DND-41 (cell line): ENCODE results near the gene SUPT3H.

Experiments used
- ATAC-seq: fragments of 200-7000 bp; cut with Tn5 transposase; 3 replicates; pipeline ENCODE4 v1.9.1; 2021; ENCODE audit warnings: low read depth; ENCODE audit not compliant: insufficient read depth
- DNase-seq: peaks from one replicate; pipeline ENCODE4 v3.0.0-alpha.2; 2020
- H2AFZ ChIP-seq: 2 replicates; pipeline ENCODE4 v1.6.0; 2012; ENCODE audit warnings: low read depth, low read length
- H3K27ac ChIP-seq: 2 replicates; pipeline ENCODE4 v1.5.1; 2012; ENCODE audit warnings: low read length, inconsistent platforms
- H3K27me3 ChIP-seq: fragments of 200-600 bp; sonication (generic); 2 replicates; pipeline ENCODE4 v1.6.0; 2012; ENCODE audit warnings: low read length, mild to moderate bottlenecking, inconsistent platforms; ENCODE audit not compliant: insufficient read depth, poor library complexity
- H3K36me3 ChIP-seq: 2 replicates; pipeline ENCODE4 v1.5.1; 2012; ENCODE audit warnings: low read length, inconsistent platforms; ENCODE audit not compliant: insufficient read depth
- H3K4me1 ChIP-seq: 2 replicates; pipeline ENCODE4 v1.5.1; 2012; ENCODE audit warnings: mild to moderate bottlenecking, low read length; ENCODE audit not compliant: insufficient read depth
- H3K4me2 ChIP-seq: 2 replicates; pipeline ENCODE4 v1.6.0; 2012; ENCODE audit warnings: mild to moderate bottlenecking, moderate library complexity, low read length, inconsistent platforms; ENCODE audit not compliant: insufficient read depth
- H3K4me3 ChIP-seq, 2 experiments: fragments of 200-600 bp in 1 of 2; shearing (Covaris generic) in 1 of 2; 2 replicates each; pipeline ENCODE4 v1.5.1; 2012 to 2016; ENCODE audit warnings: inconsistent platforms in 2 of 2, low read length in 2 of 2, mild to moderate bottlenecking in 2 of 2, low read depth in 1 of 2, moderate library complexity in 1 of 2
- H3K79me2 ChIP-seq: 2 replicates; pipeline ENCODE4 v1.6.0; 2012; ENCODE audit warnings: low read length, inconsistent platforms; ENCODE audit not compliant: insufficient read depth
- H3K9ac ChIP-seq: 2 replicates; pipeline ENCODE4 v1.6.0; 2012; ENCODE audit warnings: low read depth, mild to moderate bottlenecking, inconsistent platforms, low read length, moderate library complexity
- H3K9me3 ChIP-seq: 2 replicates; pipeline ENCODE4 v1.5.1; 2012; ENCODE audit warnings: low read length, moderate library complexity, mild to moderate bottlenecking, inconsistent platforms; ENCODE audit not compliant: insufficient read depth, severe bottlenecking
- H4K20me1 ChIP-seq: 2 replicates; pipeline ENCODE4 v1.6.0; 2012; ENCODE audit warnings: low read length; ENCODE audit not compliant: insufficient read depth
- EZH2 ChIP-seq: IDR thresholded peaks from 3 replicates; pipeline ENCODE4 v1.6.1; 2012; ENCODE audit warnings: borderline replicate concordance, low read depth, mild to moderate bottlenecking, moderate library complexity, low read length, inconsistent platforms; ENCODE audit not compliant: severe bottlenecking
- TF ChIP-seq, protein P1 (sequence below): IDR thresholded peaks from 2 replicates; pipeline ENCODE4 v1.5.1; 2012; ENCODE audit warnings: borderline replicate concordance, low read length, moderate library complexity, mild to moderate bottlenecking; ENCODE audit not compliant: poor library complexity, severe bottlenecking; ENCODE audit errors: extremely low read depth

The SUPT3H gene

DNA sequence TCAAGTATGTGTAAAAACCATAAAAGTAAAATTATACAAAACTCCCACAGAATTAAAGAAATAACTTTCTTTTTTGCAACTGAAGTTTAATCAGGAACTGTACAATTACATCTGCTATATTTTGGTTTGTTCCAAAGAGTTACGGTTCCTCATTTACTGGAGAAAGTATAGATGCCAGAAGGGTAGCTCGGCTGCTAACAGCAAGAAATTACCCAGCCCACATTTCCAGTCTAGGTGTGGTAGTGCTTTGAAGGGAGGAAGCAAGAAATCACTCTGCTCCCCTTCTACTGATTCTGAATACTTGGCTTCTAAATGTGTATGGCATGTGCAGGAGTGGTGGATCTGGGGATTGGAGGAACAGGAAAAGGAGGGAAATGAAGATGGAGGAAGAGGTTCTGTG lies 549.0 kb downstream of the SUPT3H start:
- Histone ChIP-seq H4K20me1 (no peaks in the 10 kb centered on the region), H3K4me2 (no peak overlapping the region), H3K27me3 (no peaks in the 10 kb centered on the region), H3K36me3 (no peaks in the 10 kb centered on the region; the same call in 1 of the 2 replicates), H3K9me3 (no peaks in the 10 kb centered on the region), H3K4me1 (no peaks in the 10 kb centered on the region; the same call in 1 of the 2 replicates), H2AFZ (no peak overlapping the region), H3K79me2 (no peaks in the 10 kb centered on the region), H3K4me3 (no peak overlapping the region), H3K27ac (no peak overlapping the region), H3K9ac (no peak overlapping the region)
- DNase-seq (no peak), ATAC-seq (no peak; the same call in 2 of the 3 replicates)
- TF ChIP-seq, protein P1, sequence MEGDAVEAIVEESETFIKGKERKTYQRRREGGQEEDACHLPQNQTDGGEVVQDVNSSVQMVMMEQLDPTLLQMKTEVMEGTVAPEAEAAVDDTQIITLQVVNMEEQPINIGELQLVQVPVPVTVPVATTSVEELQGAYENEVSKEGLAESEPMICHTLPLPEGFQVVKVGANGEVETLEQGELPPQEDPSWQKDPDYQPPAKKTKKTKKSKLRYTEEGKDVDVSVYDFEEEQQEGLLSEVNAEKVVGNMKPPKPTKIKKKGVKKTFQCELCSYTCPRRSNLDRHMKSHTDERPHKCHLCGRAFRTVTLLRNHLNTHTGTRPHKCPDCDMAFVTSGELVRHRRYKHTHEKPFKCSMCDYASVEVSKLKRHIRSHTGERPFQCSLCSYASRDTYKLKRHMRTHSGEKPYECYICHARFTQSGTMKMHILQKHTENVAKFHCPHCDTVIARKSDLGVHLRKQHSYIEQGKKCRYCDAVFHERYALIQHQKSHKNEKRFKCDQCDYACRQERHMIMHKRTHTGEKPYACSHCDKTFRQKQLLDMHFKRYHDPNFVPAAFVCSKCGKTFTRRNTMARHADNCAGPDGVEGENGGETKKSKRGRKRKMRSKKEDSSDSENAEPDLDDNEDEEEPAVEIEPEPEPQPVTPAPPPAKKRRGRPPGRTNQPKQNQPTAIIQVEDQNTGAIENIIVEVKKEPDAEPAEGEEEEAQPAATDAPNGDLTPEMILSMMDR: no peak

DNA sequence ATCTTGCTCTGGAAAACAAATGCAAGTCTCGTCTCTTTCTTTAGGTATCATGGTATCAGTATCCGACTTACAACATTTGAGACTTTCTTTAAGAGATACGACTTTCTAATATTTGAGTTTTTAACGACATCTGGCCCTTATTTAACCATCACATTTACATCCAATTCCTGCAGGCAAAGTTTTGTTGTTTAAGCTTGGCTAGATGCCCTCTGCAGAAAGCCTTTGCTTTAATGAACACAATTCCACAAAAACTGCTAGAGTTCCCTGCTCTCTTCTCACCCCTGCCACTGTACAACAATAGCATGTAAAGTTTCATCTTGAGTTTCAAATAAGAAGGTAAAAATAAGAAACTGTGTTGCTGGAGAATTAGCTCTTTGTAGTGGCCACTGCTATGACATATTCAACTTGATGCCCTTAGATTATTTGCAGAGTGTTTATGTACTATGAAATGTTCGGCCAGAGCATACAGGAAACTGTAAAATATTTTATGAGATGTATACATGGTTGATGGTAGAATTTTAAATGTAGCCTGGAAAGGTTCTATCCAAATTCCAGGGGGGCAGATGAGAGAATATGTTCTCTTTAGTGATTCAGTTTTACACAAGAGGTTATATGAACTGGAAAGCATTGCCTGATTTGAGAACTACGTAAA lies 551.6 kb downstream of the SUPT3H start:
- Histone ChIP-seq H3K36me3 (no peaks in the 10 kb centered on the region; the same call in 1 of the 2 replicates), H3K79me2 (no peaks in the 10 kb centered on the region), H3K9me3 (no peaks in the 10 kb centered on the region), H4K20me1 (no peaks in the 10 kb centered on the region), H3K4me2 (no peak overlapping the region), H3K27ac (no peak overlapping the region), H2AFZ (no peak overlapping the region), H3K27me3 (no peaks in the 10 kb centered on the region), H3K9ac (no peak overlapping the region), H3K4me3 (no peak overlapping the region), H3K4me1 (no peaks in the 10 kb centered on the region; the same call in 1 of the 2 replicates)
- ATAC-seq: no peak
- no peak for DNase-seq
- TF ChIP-seq EZH2: no peak
- TF ChIP-seq, protein P1: no peak

DNA sequence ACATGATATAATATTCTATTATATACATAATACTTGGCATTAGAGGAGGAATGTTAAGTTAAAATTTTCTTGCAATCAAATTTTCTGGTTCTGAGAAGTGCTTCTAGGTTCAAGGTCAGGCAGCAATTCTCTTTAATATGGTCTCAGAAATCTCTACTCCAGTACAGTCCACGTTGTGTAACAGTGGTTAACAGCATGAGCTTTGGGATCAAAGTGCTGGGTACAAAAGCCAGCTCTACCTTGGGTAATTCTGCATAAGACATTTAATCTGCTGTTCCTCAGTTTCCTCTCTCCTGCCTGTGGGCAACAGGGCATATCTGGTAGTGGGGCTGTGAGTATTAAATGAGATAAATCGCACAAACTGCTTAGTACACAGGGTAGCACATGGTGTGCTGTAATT lies 552.5 kb downstream of the SUPT3H start:
- TF ChIP-seq EZH2: no peak
- H3K4me3 ChIP-seq: no peak overlapping the region
- H3K4me2 ChIP-seq: no peak overlapping the region
- no peak for ATAC-seq
- H3K27me3 ChIP-seq: no peaks in the 10 kb centered on the region
- H3K36me3 ChIP-seq: no peaks in the 10 kb centered on the region; the same call in 1 of the 2 replicates
- H3K27ac ChIP-seq: no peak overlapping the region
- DNase-seq: no peak
- no peak overlapping the region for H2AFZ ChIP-seq
- H3K9ac ChIP-seq: no peak overlapping the region
- H3K4me1 ChIP-seq: no peaks in the 10 kb centered on the region; the same call in 1 of the 2 replicates
- no peaks in the 10 kb centered on the region for H3K9me3 ChIP-seq
- H3K79me2 ChIP-seq: no peaks in the 10 kb centered on the region
- no peaks in the 10 kb centered on the region for H4K20me1 ChIP-seq

- Histone ChIP-seq H3K4me1 (no peaks in the 10 kb centered on the region; the same call in 1 of the 2 replicates), H3K79me2 (no peaks in the 10 kb centered on the region), H3K27me3 (no peaks in the 10 kb centered on the region), H3K9me3 (no peaks in the 10 kb centered on the region), H3K36me3 (no peaks in the 10 kb centered on the region; the same call in 1 of the 2 replicates), H3K4me3 (no peak overlapping the region), H4K20me1 (no peaks in the 10 kb centered on the region), H2AFZ (no peak overlapping the region), H3K9ac (no peak overlapping the region), H3K27ac (no peak overlapping the region), H3K4me2 (no peak overlapping the region)
- TF ChIP-seq EZH2: no peak
- TF ChIP-seq, protein P1: no peak
- DNase-seq (no peak), ATAC-seq (no peak)
These were observed 553.2 kb downstream of the SUPT3H start for GRCh38 chr6:44824567-44824966.
